ENCODE measurements around the gene PPP2R5B. TPM values are rescaled to one million over a fixed set of nuclear protein-coding genes. Genes with fewer than 3 reads are reported as not detected.

The PPP2R5B gene
- total and polyA plus RNA-seq, 9 of the 15 experiments (the other 6 are each of a cell fraction or from before 2014, with no cell fraction given), result 0.10 to 7.8 (median 3.3) TPM

GRCh38 chr11:64932324-64932723 lies 7.8 kb downstream of the PPP2R5B start (continued):
- TF ChIP-seq AFF4 (CRISPR knock-in tag; IDR thresholded peaks at IDR 0.05) (no peak), ESRRA (IDR thresholded peaks at IDR 0.05; ENCODE audit: borderline replicate concordance, low read depth) (peak; percentile 91), JUNB (CRISPR knock-in tag; conservative IDR thresholded peaks at IDR 0.05) (no peak), SMARCA5 (IDR thresholded peaks at IDR 0.05) (peak; percentile 61; the same call in 1 of the 2 replicates), HSF4 (CRISPR knock-in tag; IDR thresholded peaks at IDR 0.05; ENCODE audit: borderline replicate concordance) (no peak), ZBTB2 (IDR thresholded peaks at IDR 0.05) (no peak), ZFP91 (CRISPR knock-in tag; IDR thresholded peaks at IDR 0.05) (no peak), FOXA3 (CRISPR knock-in tag; conservative IDR thresholded peaks at IDR 0.05 in 1 of 2, IDR thresholded peaks at IDR 0.05 in 1 of 2) (no peak), ZNF77 (CRISPR knock-in tag; IDR thresholded peaks at IDR 0.05) (no peak), CBFB (CRISPR knock-in tag; IDR thresholded peaks at IDR 0.05) (no peak), RCOR1 (IDR thresholded peaks at IDR 0.05; ENCODE audit: borderline replicate concordance in 1 of 2, low read depth in 2 of 2, low read length in 2 of 2) (peak in 1 of 2 experiments; percentile 69; a peak in 1 of 4 replicates), THRAP3 (IDR thresholded peaks at IDR 0.05; ENCODE audit: borderline replicate concordance) (no peak), GTF2E2 (tag; IDR thresholded peaks at IDR 0.05) (no peak), SP1 (CRISPR knock-in tag; IDR thresholded peaks at IDR 0.05) (no peak), BACH1 (tag; IDR thresholded peaks at IDR 0.05) (no peak), KDM1A (IDR thresholded peaks at IDR 0.05) (peak; percentile 74 to 76; a peak in 3 of 4 replicates), CBX1 (IDR thresholded peaks at IDR 0.05; ENCODE audit: low read depth) (peak; percentile 40; the same call in 1 of the 2 replicates), BCOR (IDR thresholded peaks at IDR 0.05) (peak; percentile 88), USF2 (CRISPR knock-in tag; IDR thresholded peaks at IDR 0.05) (no peak), U2AF2 (optimal IDR thresholded peaks at IDR 0.05; ENCODE audit: low read depth, low read length) (no peak), NR3C1 (CRISPR knock-in tag; IDR thresholded peaks at IDR 0.05) (no peak), CHD4 (IDR thresholded peaks at IDR 0.05; ENCODE audit: insufficient read depth, insufficient replicate concordance, low read depth, low read length, poor library complexity, severe bottlenecking) (peak; percentile 32)
